ENCODE results near the gene BCAP31. TPM values are rescaled to one million over a fixed set of nuclear protein-coding genes. Genes with fewer than 3 reads are reported as not detected.
"Not testable (repeated sequence)": the region's sequence is repeated elsewhere in the genome, so short reads cannot be mapped to it uniquely, and the experiment has no call there.

Gene BCAP31
- total RNA-seq, 1 donor from 2014 or later = 144 TPM

DNA sequence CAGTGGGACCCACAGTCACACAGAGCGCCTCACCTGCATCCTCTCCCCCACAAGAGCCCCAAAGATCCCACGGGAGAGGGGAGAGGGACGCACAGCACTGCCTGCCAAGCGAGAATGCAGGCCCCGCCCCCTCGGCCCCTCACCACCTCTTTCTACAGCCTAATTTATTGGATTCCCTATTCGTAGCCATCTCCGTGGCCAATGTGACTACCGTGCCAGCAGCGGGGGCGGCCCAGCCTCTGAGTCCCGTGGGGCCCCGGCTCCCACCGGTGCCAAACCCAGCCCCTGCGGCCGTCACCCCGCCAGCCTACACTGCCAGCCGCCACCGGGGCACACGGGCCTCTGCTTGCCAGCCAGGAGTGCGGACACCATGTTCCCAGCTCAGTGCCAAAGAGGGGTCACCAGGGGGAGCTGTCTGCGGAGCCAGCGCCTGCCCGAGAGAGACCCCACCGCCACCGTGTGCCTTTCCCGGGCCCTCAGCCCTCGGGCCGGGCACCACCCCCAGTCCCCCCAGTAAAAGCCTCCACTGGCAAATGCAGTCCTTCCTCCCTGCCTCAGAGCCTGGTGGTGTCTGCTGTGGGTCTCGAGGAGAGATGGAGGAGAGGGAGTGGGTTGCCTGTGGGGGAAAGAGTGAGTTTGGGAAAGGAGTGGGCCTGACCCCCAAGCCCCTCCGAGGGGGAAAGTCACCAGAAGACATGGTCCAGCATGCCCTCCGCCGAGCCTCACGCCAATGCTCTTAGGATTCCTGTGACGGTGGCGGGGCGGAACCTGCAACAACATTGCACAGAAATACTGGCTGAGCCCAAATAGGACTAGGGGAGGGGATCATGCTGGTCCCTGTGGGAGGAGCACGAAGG lies 20.3 kb upstream of the BCAP31 start:
- TF ChIP-seq, protein P1, sequence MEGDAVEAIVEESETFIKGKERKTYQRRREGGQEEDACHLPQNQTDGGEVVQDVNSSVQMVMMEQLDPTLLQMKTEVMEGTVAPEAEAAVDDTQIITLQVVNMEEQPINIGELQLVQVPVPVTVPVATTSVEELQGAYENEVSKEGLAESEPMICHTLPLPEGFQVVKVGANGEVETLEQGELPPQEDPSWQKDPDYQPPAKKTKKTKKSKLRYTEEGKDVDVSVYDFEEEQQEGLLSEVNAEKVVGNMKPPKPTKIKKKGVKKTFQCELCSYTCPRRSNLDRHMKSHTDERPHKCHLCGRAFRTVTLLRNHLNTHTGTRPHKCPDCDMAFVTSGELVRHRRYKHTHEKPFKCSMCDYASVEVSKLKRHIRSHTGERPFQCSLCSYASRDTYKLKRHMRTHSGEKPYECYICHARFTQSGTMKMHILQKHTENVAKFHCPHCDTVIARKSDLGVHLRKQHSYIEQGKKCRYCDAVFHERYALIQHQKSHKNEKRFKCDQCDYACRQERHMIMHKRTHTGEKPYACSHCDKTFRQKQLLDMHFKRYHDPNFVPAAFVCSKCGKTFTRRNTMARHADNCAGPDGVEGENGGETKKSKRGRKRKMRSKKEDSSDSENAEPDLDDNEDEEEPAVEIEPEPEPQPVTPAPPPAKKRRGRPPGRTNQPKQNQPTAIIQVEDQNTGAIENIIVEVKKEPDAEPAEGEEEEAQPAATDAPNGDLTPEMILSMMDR (IDR thresholded peaks at IDR 0.05) = peak; percentile 37
- no peaks in the 10 kb centered on the region for H3K27me3 Mint-ChIP-seq (ENCODE audit: low read depth)

DNA sequence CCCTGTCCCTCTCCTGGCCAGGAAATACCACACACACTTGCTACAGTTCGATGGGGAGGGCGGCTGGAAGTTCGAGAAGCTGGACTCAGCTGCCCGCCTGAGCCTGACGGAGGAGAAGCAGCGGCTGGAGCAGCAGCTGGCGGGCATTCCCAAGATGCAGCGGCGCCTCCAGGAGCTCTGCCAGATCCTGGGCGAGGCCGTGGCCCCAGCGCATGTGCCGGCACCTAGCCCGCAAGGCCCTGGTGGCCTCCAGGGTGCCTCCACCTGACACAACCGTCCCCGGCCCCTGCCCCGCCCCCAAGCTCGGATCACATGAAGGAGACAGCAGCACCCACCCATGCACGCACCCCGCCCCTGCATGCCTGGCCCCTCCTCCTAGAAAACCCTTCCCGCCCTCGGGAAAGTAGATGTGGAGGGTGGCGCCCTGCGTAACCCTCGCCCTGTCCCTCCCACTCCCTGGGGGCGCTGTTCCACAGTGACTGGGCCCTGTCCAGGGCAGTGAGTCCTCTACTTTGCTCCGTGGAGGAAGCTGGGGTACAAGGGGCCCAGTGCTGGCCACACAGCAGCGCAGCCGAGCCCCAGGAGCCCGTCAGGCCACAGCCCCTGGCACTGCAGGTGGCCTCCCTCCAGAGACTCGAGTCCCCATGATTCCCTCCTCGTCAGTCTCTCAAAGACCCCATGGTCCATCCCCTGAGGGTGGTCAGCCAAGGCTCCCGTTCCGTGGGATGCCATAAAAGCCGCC lies 19.5 kb upstream of the BCAP31 start:
- not testable (repeated sequence) for H3K27ac Mint-ChIP-seq (ENCODE audit: unreplicated experiment); DNase-seq (ENCODE audit: low spot score); H3K9me3 Mint-ChIP-seq (ENCODE audit: low read depth); H3K27me3 Mint-ChIP-seq (ENCODE audit: low read depth); H3K36me3 Mint-ChIP-seq (ENCODE audit: low read depth); H3K4me3 Mint-ChIP-seq (ENCODE audit: unreplicated experiment); H3K4me1 Mint-ChIP-seq (ENCODE audit: low read depth)

More for the DNA sequence above, 20.3 kb upstream of the BCAP31 start:
- H3K4me3 Mint-ChIP-seq (ENCODE audit: unreplicated experiment) = no peak overlapping the region
- H3K27ac Mint-ChIP-seq (ENCODE audit: unreplicated experiment) = no peak overlapping the region
- peaks cover 6% of the 10 kb centered on the region for H3K9me3 Mint-ChIP-seq (ENCODE audit: low read depth)
- DNase-seq (ENCODE audit: low spot score) = no peak
- no peaks in the 10 kb centered on the region for H3K36me3 Mint-ChIP-seq (ENCODE audit: low read depth)
- no peaks in the 10 kb centered on the region for H3K4me1 Mint-ChIP-seq (ENCODE audit: low read depth)

DNA sequence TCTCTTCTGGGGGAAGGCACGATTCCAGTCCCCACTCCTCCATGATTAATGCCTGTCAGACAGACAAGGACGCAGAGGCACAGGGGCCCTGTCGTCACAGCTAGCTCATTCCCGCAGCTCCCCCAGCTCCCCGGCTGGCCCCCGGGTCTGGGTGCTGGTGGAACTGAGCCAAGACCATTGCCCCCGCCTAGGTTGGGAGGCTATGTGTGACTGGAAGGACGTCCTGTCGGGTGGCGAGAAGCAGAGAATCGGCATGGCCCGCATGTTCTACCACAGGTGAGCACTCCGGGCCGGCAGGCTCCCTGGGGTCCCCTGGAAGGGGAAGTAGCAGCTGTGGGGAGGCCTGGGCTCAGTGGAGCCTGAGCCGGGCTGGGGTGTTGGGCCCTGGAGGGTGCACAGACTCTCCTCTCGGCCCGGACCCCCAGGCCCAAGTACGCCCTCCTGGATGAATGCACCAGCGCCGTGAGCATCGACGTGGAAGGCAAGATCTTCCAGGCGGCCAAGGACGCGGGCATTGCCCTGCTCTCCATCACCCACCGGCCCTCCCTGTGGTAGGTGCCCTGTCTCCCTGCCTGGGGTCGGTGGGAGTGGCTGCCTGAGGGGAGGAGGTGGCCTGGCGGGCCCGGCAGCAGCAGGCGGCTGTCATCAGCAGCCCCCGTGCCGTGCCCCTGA lies 18.7 kb upstream of the BCAP31 start:
- not testable (repeated sequence) for H3K27me3 Mint-ChIP-seq (ENCODE audit: low read depth); H3K4me1 Mint-ChIP-seq (ENCODE audit: low read depth); H3K4me3 Mint-ChIP-seq (ENCODE audit: unreplicated experiment); H3K27ac Mint-ChIP-seq (ENCODE audit: unreplicated experiment); H3K36me3 Mint-ChIP-seq (ENCODE audit: low read depth); DNase-seq (ENCODE audit: low spot score); H3K9me3 Mint-ChIP-seq (ENCODE audit: low read depth)

DNA sequence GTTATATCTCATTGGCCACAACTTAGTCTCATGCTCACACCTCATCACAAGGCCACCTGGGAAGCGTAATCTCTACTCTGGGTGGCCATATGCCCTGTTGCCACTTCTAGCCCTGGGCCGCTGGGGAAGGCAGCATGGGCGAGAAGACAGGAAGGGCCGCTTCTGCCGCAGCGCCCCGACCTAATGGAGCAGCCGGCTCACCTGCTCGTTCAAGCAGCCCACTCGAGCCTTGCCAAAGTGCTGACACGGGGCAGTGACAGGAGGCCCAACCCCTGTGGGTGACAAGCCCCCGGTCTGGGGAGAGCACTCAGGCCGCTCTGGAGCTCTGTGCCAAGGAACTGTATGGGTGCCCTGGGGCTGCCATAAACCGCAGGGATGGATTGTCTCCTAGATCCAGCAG lies 17.9 kb upstream of the BCAP31 start:
- not testable (repeated sequence) for H3K9me3 Mint-ChIP-seq (ENCODE audit: low read depth); H3K27me3 Mint-ChIP-seq (ENCODE audit: low read depth); H3K27ac Mint-ChIP-seq (ENCODE audit: unreplicated experiment); H3K4me3 Mint-ChIP-seq (ENCODE audit: unreplicated experiment); H3K36me3 Mint-ChIP-seq (ENCODE audit: low read depth); DNase-seq (ENCODE audit: low spot score); H3K4me1 Mint-ChIP-seq (ENCODE audit: low read depth)

DNA sequence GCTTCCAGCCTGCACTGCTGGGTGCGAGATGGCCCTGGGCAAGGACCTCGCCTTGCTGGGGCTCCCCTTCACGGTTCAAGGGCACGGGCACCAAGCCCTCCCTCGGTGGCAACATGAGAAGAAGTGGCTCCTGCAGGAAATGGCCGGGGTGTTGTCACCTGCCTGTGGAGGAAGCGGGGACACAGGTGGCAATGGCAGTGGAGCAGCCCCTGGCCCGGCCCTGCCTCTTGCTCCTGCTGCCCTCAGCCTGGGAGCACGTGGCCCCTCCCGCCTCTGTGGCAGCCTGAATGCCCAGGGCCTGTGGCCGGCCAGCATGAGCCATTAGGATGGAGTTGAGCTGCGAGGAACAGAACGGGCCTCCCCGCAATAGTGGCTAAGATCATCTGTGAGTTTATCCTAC lies 17.3 kb upstream of the BCAP31 start:
- no peak overlapping the region for H3K27ac Mint-ChIP-seq (ENCODE audit: unreplicated experiment)
- H3K4me1 Mint-ChIP-seq (ENCODE audit: low read depth) = no peaks in the 10 kb centered on the region
- no peak for DNase-seq (ENCODE audit: low spot score)
- H3K9me3 Mint-ChIP-seq (ENCODE audit: low read depth) = peaks cover 2% of the 10 kb centered on the region
- TF ChIP-seq, protein P1 (IDR thresholded peaks at IDR 0.05) = no peak
- H3K4me3 Mint-ChIP-seq (ENCODE audit: unreplicated experiment) = no peak overlapping the region
- no peaks in the 10 kb centered on the region for H3K27me3 Mint-ChIP-seq (ENCODE audit: low read depth)
- H3K36me3 Mint-ChIP-seq (ENCODE audit: low read depth) = peaks cover 2% of the 10 kb centered on the region

DNA sequence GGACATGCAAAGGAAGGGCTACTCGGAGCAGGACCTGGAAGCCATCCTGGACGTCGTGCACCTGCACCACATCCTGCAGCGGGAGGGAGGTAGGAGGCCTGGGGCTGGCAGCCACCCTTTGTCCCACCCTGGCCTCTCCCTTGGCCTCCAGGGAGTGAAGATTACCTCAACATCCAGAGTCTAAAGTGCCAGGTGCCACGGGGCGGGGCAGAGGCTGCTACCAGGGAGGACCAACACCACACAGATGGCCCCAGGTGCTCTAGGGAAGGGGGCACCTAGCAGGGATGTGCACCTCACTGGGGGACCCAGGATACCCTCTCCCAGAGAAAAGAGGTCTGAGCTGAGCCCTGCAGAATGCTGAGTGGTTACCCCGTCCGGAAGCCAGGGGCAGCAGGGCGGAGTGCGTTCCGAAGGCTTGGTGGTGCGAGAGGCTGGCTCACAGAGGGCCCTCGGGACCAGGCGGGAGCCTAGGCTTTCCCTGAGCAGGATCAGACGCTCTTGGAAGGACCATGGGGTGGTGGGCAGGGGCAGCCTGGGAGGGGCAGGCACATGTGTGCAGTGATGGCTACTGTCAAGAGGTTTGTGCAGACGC lies 16.5 kb upstream of the BCAP31 start:
- Mint-ChIP-seq H3K4me3 (ENCODE audit: unreplicated experiment) (no peak overlapping the region), H3K4me1 (ENCODE audit: low read depth) (no peaks in the 10 kb centered on the region), H3K36me3 (ENCODE audit: low read depth) (peaks cover 2% of the 10 kb centered on the region), H3K9me3 (ENCODE audit: low read depth) (no peaks in the 10 kb centered on the region), H3K27ac (ENCODE audit: unreplicated experiment) (no peak overlapping the region), H3K27me3 (ENCODE audit: low read depth) (no peaks in the 10 kb centered on the region)
- TF ChIP-seq, protein P1 (IDR thresholded peaks at IDR 0.05) = no peak
- DNase-seq (ENCODE audit: low spot score) = no peak

Measured in chondrocyte (in vitro differentiated cells).